ENCODE measurements around the gene SERPINB2.
A peak's percentile ranks its signal among the peaks of the same experiment; 100 is the strongest.

Gene SERPINB2

GRCh38 chr18:63949068-63949737 is 61.7 kb downstream of the SERPINB2 start, which contains the start of gene HMSD:
HMSD (plus strand) TSS chr18:63949301; CDS start chr18:63953456, 4,155 bp downstream.
- Histone ChIP-seq H2BK5ac (ENCODE audit: low read depth, low read length, poor library complexity, severe bottlenecking) (no peak within 1 kb of the TSS), H3K4me3 (ENCODE audit: insufficient read depth in 1 of 2, low read depth in 1 of 2, low read length in 2 of 2) (peak within 1 kb of the TSS; percentile 49 to 73), H2AK5ac (ENCODE audit: low read length, severe bottlenecking) (no peak within 1 kb of the TSS), H3K27ac (ENCODE audit: low read length, poor library complexity, severe bottlenecking) (no peak within 1 kb of the TSS), H3K23ac (ENCODE audit: low read length in 2 of 2) (peak within 1 kb of the TSS in 1 of 2 experiments; percentile 9), H3K18ac (ENCODE audit: low read depth in 1 of 2, low read length in 2 of 2) (peak within 1 kb of the TSS; percentile 52 to 88), H3K9me3 (ENCODE audit: control insufficient read depth, low read length) (no peaks in the 10 kb centered on the region), H3K4me2 (ENCODE audit: low read length, poor library complexity, severe bottlenecking) (peak within 1 kb of the TSS; percentile 90), H3K9ac (ENCODE audit: low read length) (peak within 1 kb of the TSS; percentile 68), H2BK120ac (ENCODE audit: low read depth, low read length) (no peak within 1 kb of the TSS), H3K36me3 (ENCODE audit: control insufficient read depth in 1 of 2, insufficient read depth in 2 of 2, low read depth in 1 of 2, low read length in 2 of 2) (no peaks in the 10 kb centered on the region), H3K4me1 (ENCODE audit: control insufficient read depth, insufficient read depth, low read depth, low read length) (peaks cover 6% of the 10 kb centered on the region), H3K27me3 (ENCODE audit: control insufficient read depth in 1 of 2, insufficient read depth in 1 of 2, low read length in 2 of 2) (no peaks in the 10 kb centered on the region), H2BK15ac (ENCODE audit: low read depth, poor library complexity, severe bottlenecking) (no peak within 1 kb of the TSS), H2AFZ (ENCODE audit: low read depth, low read length) (peak within 1 kb of the TSS; percentile 95), H4K8ac (ENCODE audit: low read length) (peak within 1 kb of the TSS; percentile 1), H2BK12ac (ENCODE audit: low read length in 2 of 2) (peak within 1 kb of the TSS; percentile 49 to 59), H3K14ac (ENCODE audit: low read length in 2 of 2) (peak within 1 kb of the TSS in 1 of 2 experiments; percentile 44), H3K79me1 (replicated peaks; ENCODE audit: low read length, poor library complexity, severe bottlenecking) (no peaks in the 10 kb centered on the region), H3K4ac (ENCODE audit: low read depth in 1 of 2, low read length in 2 of 2) (no peak within 1 kb of the TSS), H4K91ac (ENCODE audit: low read length) (peak within 1 kb of the TSS; percentile 2)
- WGBS, result 3% methylated on average over 30 of the region's 35 CpGs
- peak; percentile 79 for DNase-seq

DNA sequence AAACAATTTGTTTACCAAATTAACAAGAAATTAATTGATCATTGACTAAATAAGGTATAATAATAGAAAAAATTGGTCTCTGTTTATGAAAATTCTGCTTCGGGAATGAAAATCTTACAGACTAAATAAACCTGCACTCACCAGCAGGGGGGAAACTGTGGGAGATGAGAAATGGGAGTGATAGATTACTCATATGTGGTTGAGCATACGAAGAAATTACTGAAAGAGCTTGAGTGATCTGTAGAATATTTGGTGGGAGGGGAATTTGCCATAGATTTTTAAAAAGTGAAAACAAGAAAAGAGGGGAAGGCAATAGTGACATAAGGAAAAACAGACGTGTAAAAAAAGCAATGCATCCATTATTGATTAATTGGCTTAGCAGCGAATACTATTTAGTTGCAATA is 63.8 kb downstream of the SERPINB2 start:
- H4K91ac ChIP-seq (ENCODE audit: low read length), result no peak overlapping the region
- no peak overlapping the region for H2BK120ac ChIP-seq (ENCODE audit: low read depth, low read length)
- H3K9me3 ChIP-seq (ENCODE audit: control insufficient read depth, low read length), result no peaks in the 10 kb centered on the region
- H3K18ac ChIP-seq (ENCODE audit: low read depth in 1 of 2, low read length in 2 of 2), result no peak overlapping the region
- H2BK5ac ChIP-seq (ENCODE audit: low read depth, low read length, poor library complexity, severe bottlenecking), result no peak overlapping the region
- H3K27ac ChIP-seq (ENCODE audit: low read length, poor library complexity, severe bottlenecking), result no peak overlapping the region
- no peak overlapping the region for H2AFZ ChIP-seq (ENCODE audit: low read depth, low read length)
- no peak overlapping the region for H3K4me3 ChIP-seq (ENCODE audit: insufficient read depth in 1 of 2, low read depth in 1 of 2, low read length in 2 of 2)
- H4K8ac ChIP-seq (ENCODE audit: low read length), result no peak overlapping the region
- no peaks in the 10 kb centered on the region for H3K27me3 ChIP-seq (ENCODE audit: control insufficient read depth in 1 of 2, insufficient read depth in 1 of 2, low read length in 2 of 2)
- no peaks in the 10 kb centered on the region for H3K36me3 ChIP-seq (ENCODE audit: control insufficient read depth in 1 of 2, insufficient read depth in 2 of 2, low read depth in 1 of 2, low read length in 2 of 2)
- no peaks in the 10 kb centered on the region for H3K79me1 ChIP-seq (replicated peaks; ENCODE audit: low read length, poor library complexity, severe bottlenecking)
- 72% methylated on average over 3 of the region's 4 CpGs for WGBS
- peak; percentile 50 for DNase-seq
- no peak overlapping the region for H3K4ac ChIP-seq (ENCODE audit: low read depth in 1 of 2, low read length in 2 of 2)
- H2BK15ac ChIP-seq (ENCODE audit: low read depth, poor library complexity, severe bottlenecking), result no peak overlapping the region
- no peak overlapping the region for H3K14ac ChIP-seq (ENCODE audit: low read length in 2 of 2)
- H3K4me2 ChIP-seq (ENCODE audit: low read length, poor library complexity, severe bottlenecking), result no peak overlapping the region
- H3K23ac ChIP-seq (ENCODE audit: low read length in 2 of 2), result no peak overlapping the region
- H3K9ac ChIP-seq (ENCODE audit: low read length), result no peak overlapping the region
- no peak overlapping the region for H2BK12ac ChIP-seq (ENCODE audit: low read length in 2 of 2)
- peaks cover 6% of the 10 kb centered on the region for H3K4me1 ChIP-seq (ENCODE audit: control insufficient read depth, insufficient read depth, low read depth, low read length)
- no peak overlapping the region for H2AK5ac ChIP-seq (ENCODE audit: low read length, severe bottlenecking)
